Dendritic cell treated with granulocyte-macrophage colony-stimulating factor and Interleukin-4, amounts not matched to agents 40 ng/mL and 50 ng/mL, for 4 days (primary cell): ENCODE measurements around the gene PALS2.

Experiments used
- H3K27ac Mint-ChIP-seq: one replicate; pipeline ENCODE4 v1.8.0; 2022; ENCODE audit warnings: mild to moderate bottlenecking, mixed read lengths
- H3K27me3 Mint-ChIP-seq: one replicate; pipeline ENCODE4 v1.8.0; 2022; ENCODE audit warnings: mild to moderate bottlenecking, mixed read lengths
- H3K36me3 Mint-ChIP-seq: one replicate; pipeline ENCODE4 v1.8.0; 2022; ENCODE audit warnings: low read depth, mixed read lengths
- H3K4me1 Mint-ChIP-seq: one replicate; pipeline ENCODE4 v1.8.0; 2022; ENCODE audit warnings: low read depth, mixed read lengths
- H3K4me3 Mint-ChIP-seq: one replicate; pipeline ENCODE4 v1.8.0; 2022; ENCODE audit warnings: mild to moderate bottlenecking, moderate library complexity, mixed read lengths
- H3K9me3 Mint-ChIP-seq: one replicate; pipeline ENCODE4 v1.8.0; 2022; ENCODE audit warnings: mixed read lengths
- intact Hi-C: fragments of 100-400 bp; cut with micrococcal nuclease; formaldehyde crosslinking; loops from one replicate; pipeline ENCODE4 v1.15.0; 2022

Gene PALS2, protein sequence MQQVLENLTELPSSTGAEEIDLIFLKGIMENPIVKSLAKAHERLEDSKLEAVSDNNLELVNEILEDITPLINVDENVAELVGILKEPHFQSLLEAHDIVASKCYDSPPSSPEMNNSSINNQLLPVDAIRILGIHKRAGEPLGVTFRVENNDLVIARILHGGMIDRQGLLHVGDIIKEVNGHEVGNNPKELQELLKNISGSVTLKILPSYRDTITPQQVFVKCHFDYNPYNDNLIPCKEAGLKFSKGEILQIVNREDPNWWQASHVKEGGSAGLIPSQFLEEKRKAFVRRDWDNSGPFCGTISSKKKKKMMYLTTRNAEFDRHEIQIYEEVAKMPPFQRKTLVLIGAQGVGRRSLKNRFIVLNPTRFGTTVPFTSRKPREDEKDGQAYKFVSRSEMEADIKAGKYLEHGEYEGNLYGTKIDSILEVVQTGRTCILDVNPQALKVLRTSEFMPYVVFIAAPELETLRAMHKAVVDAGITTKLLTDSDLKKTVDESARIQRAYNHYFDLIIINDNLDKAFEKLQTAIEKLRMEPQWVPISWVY

DNA sequence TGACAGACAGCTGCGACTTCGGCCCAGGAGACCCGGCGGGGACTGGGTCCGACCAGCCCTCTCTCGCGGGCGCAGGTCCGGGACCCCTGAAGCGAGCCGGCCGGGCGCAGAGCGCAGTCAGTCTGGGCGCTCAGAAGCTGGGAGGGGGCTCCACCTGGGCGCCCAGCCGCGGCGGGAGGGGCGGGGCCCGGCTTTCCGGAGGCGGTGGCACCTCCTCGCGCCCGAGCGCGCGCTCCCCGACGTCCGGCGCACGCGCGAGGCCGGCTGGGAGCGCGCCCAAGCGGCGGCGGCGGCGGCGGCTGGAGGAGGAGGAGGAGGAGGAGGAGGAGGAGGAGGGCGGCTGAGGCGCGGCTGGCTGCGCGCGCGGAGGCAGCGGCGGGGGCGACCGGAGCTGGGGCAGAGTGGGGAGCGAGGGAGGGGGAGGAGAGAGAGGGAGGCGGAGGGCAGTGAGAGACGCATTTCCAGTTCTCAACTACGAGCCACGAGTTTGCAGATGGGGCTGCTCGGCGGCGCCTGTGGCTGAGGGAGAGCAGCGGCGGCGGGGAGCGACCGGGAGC is at the start of gene PALS2:
PALS2 (plus strand) TSS at position 456 of the 557 bp plus-strand sequence. CDS start 50,216 bp downstream, outside the sequence.
- H3K27me3 Mint-ChIP-seq = peaks cover 51% of the 10 kb centered on the region
- H3K36me3 Mint-ChIP-seq = no peaks in the 10 kb centered on the region
- H3K9me3 Mint-ChIP-seq = no peaks in the 10 kb centered on the region
- peak within 1 kb of the TSS; percentile 78 for H3K4me3 Mint-ChIP-seq
- H3K4me1 Mint-ChIP-seq = peaks cover 15% of the 10 kb centered on the region
- intact Hi-C loops = no loop called here
- peak within 1 kb of the TSS; percentile 37 for H3K27ac Mint-ChIP-seq

DNA sequence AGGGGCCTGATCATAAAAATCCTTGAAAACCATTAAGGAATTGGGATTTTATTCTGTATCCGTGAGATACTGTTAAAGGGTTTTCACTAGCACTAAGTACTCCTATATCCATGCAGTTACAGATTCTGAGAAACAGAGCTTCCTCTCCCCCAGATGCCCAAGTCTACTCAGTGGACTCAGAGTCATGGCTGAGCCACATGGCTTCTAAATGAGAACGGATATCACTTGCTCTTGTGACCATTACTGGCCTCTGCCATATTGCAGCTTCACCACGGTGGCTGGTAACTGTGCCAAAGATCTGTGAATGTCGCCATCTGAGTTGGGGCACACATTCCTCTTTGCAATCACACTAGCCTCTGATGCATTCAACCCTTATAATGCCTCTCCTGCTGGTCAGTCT is 42.0 kb upstream of the PALS2 start:
- Mint-ChIP-seq H3K9me3 (no peaks in the 10 kb centered on the region), H3K27me3 (no peaks in the 10 kb centered on the region), H3K4me1 (no peaks in the 10 kb centered on the region), H3K4me3 (no peak overlapping the region), H3K36me3 (no peaks in the 10 kb centered on the region), H3K27ac (no peak overlapping the region)
- intact Hi-C loops = no loop called here

DNA sequence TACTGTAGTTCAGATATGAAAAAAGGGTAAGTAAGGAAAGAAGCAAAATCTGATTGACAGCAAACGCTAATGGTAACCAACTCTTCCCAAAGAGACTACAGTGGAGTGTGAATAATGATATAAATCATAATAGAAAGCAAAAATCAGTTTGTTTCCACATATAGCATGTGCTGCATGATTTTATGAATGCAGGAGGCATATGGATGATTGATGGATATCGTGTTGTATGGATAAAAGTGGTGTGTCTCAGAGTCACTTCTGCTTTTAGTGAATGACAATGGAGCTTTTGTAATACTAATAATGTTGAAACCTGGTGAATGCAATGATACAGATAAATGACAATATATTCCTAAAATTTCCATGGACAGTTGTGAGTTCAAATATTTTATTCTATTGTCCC is 36.6 kb upstream of the PALS2 start:
- Mint-ChIP-seq H3K36me3 (no peaks in the 10 kb centered on the region), H3K27me3 (no peaks in the 10 kb centered on the region), H3K4me1 (no peaks in the 10 kb centered on the region), H3K27ac (no peak overlapping the region), H3K4me3 (no peak overlapping the region), H3K9me3 (no peaks in the 10 kb centered on the region)
- intact Hi-C loops = no loop called here

DNA sequence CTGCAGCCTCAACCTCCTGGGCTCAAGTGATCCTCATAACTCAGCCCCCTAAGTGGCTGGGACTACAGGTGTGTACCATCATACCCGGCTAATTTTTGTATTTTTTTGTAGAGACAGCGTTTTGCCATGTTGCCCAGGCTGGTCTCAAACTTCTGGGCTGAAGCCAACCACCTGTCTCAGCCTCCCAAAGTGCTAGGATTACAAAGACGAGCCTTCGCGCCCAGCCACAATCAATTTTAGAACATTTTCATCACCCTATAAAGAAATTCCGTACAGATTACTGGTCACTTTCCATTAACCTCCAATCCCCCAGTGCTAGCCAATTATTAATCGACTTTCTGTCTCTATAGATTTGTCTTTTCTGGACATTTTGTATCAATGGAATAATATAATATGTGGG is 32.3 kb upstream of the PALS2 start:
- intact Hi-C loops = no loop called here
- Mint-ChIP-seq H3K4me3 (no peak overlapping the region), H3K27ac (no peak overlapping the region), H3K36me3 (no peaks in the 10 kb centered on the region), H3K9me3 (no peaks in the 10 kb centered on the region), H3K27me3 (no peaks in the 10 kb centered on the region), H3K4me1 (no peaks in the 10 kb centered on the region)

DNA sequence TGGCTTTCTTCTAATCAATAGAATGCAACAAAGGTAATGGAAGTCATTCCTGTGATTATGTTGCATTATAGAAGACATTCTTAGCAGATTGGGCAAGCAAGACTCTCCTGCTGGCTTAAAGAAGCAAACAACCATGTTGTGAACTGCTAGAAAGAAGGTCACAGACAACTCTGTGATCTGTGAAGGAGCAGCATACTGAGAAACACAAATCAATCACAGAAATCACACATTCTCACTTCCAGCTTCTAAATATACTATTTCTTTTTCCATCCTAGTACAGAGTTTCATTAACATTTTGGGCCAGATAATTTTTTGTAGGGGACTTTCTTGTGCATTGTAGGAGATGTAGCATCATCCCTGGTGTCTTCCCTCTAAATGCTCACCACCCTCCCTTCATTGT is 28.0 kb upstream of the PALS2 start:
- Mint-ChIP-seq H3K27ac (no peak overlapping the region), H3K36me3 (no peaks in the 10 kb centered on the region), H3K9me3 (no peaks in the 10 kb centered on the region), H3K27me3 (no peaks in the 10 kb centered on the region), H3K4me3 (no peak overlapping the region), H3K4me1 (no peaks in the 10 kb centered on the region)
- intact Hi-C loops = no loop called here

DNA sequence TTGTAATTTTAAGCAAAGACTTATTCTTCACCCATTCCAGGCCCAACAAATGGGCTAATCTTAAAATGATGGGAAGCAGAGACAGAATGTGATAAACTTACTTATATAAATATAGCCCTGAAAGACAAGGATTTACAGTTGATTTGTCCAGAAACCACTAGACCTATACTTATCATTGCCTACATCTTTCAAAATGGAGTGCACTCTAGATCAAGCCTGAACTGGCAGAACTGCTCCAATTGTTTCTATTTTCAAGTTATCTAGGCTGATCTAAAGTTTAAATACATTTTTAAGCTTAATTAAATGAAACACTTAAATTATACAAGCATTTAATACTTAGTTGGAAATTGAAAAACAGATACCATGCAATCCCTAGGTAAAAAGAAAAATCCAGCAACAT is 24.9 kb upstream of the PALS2 start:
- Mint-ChIP-seq H3K9me3 (no peaks in the 10 kb centered on the region), H3K36me3 (no peaks in the 10 kb centered on the region), H3K4me3 (no peak overlapping the region), H3K27me3 (no peaks in the 10 kb centered on the region), H3K27ac (no peak overlapping the region), H3K4me1 (no peaks in the 10 kb centered on the region)
- intact Hi-C loops = no loop called here

DNA sequence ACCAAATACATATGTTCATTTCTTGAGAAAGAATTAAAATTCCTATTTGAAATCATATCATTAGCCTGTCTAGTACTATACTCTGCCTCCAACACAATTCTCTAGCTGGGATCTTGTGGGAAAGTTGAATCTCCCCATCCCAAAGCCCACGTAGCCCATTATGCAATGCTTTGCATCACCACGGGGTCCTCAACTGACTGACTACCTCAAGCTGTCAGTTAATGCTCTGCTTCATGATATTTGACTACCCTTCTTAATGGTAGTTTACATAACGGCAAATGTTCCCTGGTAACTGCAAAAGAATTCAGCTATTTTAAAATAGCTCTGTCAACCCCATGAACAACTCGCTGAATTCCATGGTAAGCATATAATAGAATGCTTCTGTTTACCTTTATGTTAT is 23.3 kb upstream of the PALS2 start:
- Mint-ChIP-seq H3K36me3 (no peaks in the 10 kb centered on the region), H3K4me3 (no peak overlapping the region), H3K27me3 (no peaks in the 10 kb centered on the region), H3K9me3 (no peaks in the 10 kb centered on the region), H3K4me1 (no peaks in the 10 kb centered on the region), H3K27ac (no peak overlapping the region)
- intact Hi-C loops = no loop called here

DNA sequence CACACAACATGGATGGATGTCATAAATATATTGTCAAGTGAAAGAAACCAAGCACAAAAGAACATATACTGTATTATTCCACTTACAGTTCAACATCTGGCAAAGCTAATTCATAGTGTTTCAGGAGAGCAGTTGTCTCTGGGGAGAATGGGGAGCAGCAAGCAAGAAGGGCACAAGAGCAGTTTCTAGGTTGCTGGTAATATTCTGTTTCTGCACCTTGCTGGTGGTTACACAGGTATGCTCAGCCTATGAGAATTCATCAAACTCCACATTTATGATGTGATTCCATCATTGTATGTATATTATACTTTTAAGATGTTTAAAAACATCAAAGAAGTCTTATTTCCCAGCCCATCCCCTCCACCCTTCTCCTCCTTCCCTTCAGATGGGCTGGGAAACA is 18.1 kb upstream of the PALS2 start:
- no peak overlapping the region for H3K4me3 Mint-ChIP-seq
- no peaks in the 10 kb centered on the region for H3K4me1 Mint-ChIP-seq
- intact Hi-C loops = no loop called here
- H3K27ac Mint-ChIP-seq = no peak overlapping the region
- no peaks in the 10 kb centered on the region for H3K27me3 Mint-ChIP-seq
- H3K9me3 Mint-ChIP-seq = no peaks in the 10 kb centered on the region
- H3K36me3 Mint-ChIP-seq = no peaks in the 10 kb centered on the region

DNA sequence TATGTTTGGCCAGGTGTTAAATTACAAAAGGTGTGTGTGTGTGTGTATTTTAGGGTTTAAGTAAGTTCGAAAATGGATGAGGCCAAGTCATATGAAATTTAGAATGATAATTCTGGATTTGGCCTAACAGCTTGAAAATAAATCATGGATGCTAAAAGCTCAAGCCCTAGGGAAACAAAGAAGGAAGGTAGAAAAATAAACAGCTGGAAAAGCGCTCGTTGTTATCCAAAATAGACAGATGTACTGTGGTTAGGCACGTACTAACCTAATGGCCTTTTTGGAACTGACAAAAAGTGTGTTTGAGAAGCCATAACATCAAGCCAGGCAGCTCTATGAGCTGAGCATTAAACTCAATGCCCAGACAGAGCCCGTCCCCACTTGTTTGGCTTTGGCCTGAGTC is 17.5 kb upstream of the PALS2 start:
- Mint-ChIP-seq H3K9me3 (no peaks in the 10 kb centered on the region), H3K27ac (no peak overlapping the region), H3K36me3 (no peaks in the 10 kb centered on the region), H3K4me1 (no peaks in the 10 kb centered on the region), H3K27me3 (no peaks in the 10 kb centered on the region), H3K4me3 (no peak overlapping the region)
- intact Hi-C loops = no loop called here

DNA sequence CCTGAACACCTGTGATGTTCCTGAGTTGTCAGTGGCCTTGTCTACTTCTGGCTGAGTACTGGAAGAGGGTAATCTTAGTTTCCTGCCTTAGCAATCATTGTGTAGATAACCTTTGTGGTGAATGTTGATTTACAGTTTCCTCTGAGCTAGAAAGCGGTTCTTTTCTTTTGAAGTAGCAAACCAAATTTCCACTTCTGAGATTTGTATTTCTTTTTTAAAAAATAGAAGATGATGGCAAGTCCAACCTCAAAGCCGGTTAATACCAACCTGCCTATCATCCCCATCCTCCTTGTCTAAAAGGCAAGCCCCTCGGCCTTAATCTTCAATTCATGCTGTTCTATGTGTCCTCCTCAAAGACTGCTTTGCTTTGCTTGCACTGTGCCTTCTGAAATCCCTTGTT is 12.5 kb upstream of the PALS2 start:
- Mint-ChIP-seq H3K27me3 (no peaks in the 10 kb centered on the region), H3K9me3 (no peaks in the 10 kb centered on the region), H3K36me3 (no peaks in the 10 kb centered on the region), H3K4me3 (no peak overlapping the region), H3K27ac (no peak overlapping the region), H3K4me1 (no peaks in the 10 kb centered on the region)
- intact Hi-C loops = no loop called here

DNA sequence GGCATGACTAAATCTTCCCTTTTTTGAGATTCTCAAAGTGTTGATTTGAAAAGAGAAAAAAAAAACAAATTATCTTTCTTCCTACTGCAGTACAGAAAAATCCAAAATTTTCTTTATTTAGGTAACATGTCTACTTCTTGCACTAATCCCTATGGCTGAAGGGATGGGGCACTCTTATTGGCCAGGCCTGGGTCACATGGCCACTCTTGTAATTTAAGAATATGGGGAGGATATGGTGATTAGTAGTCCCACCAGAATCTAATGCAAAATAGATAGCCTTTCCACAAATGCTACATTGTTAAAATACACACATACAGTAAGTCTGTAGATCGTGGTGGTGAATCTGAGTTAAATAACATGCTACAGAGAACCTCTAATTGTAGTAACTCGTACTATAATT is 7.0 kb upstream of the PALS2 start:
- H3K36me3 Mint-ChIP-seq = no peaks in the 10 kb centered on the region
- intact Hi-C loops = no loop called here
- peaks cover 23% of the 10 kb centered on the region for H3K27me3 Mint-ChIP-seq
- no peaks in the 10 kb centered on the region for H3K9me3 Mint-ChIP-seq
- H3K4me3 Mint-ChIP-seq = no peak overlapping the region
- no peaks in the 10 kb centered on the region for H3K4me1 Mint-ChIP-seq
- no peak overlapping the region for H3K27ac Mint-ChIP-seq

DNA sequence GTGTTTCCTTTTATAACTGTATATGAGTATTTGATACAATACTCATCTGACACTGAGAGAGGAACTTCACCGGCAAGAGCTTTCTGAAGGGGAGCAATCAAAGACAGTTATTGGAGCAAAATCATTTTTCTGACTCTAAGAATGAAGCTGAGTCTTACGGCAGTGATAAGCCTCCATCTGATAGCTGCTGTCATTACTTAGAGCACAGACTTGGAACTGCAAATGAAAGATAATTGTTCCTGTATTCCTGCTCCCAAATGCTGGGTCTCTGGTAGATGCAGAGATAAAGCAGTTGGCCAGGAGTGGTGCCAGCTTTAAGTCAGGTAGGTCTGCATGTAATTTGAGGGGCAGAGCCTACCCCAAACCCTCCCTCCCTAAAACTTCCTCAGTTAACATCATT is 2.3 kb upstream of the PALS2 start:
- Mint-ChIP-seq H3K4me1 (peaks cover 15% of the 10 kb centered on the region), H3K9me3 (no peaks in the 10 kb centered on the region), H3K36me3 (no peaks in the 10 kb centered on the region), H3K4me3 (no peak overlapping the region), H3K27ac (no peak overlapping the region), H3K27me3 (peaks cover 51% of the 10 kb centered on the region)
- intact Hi-C loops = no loop called here

DNA sequence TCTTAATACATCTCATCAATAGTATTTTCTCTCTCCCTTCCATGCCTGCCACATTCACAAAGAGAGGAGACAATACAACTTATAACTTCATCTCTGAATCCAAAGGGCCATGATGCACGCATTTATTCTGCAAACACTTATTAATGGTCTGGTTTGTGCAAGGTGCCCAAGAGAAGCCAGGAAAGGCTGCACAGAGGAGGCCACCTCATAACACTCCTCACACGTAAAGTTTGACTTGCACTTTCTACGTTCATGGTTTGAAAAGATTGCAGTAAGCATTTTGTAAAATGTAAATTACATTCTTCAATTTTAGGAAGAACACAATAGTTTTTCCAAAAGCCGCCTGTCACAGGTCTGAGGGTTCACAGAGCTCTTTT is 1.2 kb upstream of the PALS2 start:
- H3K4me1 Mint-ChIP-seq = peaks cover 15% of the 10 kb centered on the region
- no peaks in the 10 kb centered on the region for H3K36me3 Mint-ChIP-seq
- intact Hi-C loops = no loop called here
- no peaks in the 10 kb centered on the region for H3K9me3 Mint-ChIP-seq
- no peak overlapping the region for H3K4me3 Mint-ChIP-seq
- H3K27ac Mint-ChIP-seq = no peak overlapping the region
- peaks cover 51% of the 10 kb centered on the region for H3K27me3 Mint-ChIP-seq

DNA sequence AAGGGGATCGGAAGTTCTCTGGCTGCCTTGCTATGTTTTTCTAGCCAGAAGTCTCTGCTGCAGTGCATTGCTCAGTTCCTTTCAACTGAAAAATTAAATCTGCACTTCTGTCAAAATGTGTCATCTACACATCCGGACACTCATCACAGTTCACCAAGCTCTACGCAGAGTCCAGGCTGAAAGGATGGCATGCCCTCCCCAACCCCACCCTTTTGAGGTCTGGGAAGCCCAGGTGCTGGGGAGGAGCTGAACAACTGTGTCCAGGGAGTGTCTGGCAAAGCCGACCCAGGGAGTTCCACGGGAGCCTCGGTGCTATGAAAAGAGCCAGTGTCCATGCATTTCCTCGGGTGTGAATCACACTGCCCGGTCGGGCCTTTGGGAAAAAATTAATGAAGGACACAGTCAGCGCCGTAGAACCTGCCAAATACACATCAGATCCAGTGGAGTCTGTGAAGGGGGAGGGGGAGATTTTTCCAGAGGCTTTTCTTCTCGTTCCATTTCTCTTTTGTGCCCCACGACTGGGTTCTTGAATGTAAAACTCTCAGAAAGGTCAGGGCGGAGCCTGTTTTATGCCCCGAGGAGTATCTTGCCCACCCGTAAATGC is 757 bp upstream of the PALS2 start:
- H3K4me3 Mint-ChIP-seq = peak overlapping the region; percentile 72
- peaks cover 15% of the 10 kb centered on the region for H3K4me1 Mint-ChIP-seq
- H3K27ac Mint-ChIP-seq = no peak overlapping the region
- H3K9me3 Mint-ChIP-seq = no peaks in the 10 kb centered on the region
- intact Hi-C loops = no loop called here
- H3K27me3 Mint-ChIP-seq = peaks cover 51% of the 10 kb centered on the region
- H3K36me3 Mint-ChIP-seq = no peaks in the 10 kb centered on the region
